K562 (cell line): Measurements from ENCODE around the gene ZNF736. TPM values are rescaled to one million over a fixed set of nuclear protein-coding genes. Genes with fewer than 3 reads are reported as not detected.

Experiments used
- CUX1 ChIP-seq: fragments of 200-800 bp; sonication (Bioruptor generic); IDR thresholded peaks from 2 replicates; pipeline ENCODE4 v1.6.1; 2016; ENCODE audit warnings: missing genetic modification characterization, missing compliant biosample characterization
- MBD1 ChIP-seq: fragments of 250-450 bp; sonication (Bioruptor Pico); IDR thresholded peaks from 2 replicates; pipeline ENCODE4 v1.8.0; 2022; ENCODE audit warnings: inconsistent platforms
- NFXL1 ChIP-seq: fragments of 450-650 bp; formaldehyde crosslinking; IDR thresholded peaks from 2 replicates; pipeline ENCODE4 v1.4.0; 2021; ENCODE audit warnings: mild to moderate bottlenecking
- NKRF ChIP-seq: fragments of 450-650 bp; IDR thresholded peaks from 2 replicates; pipeline ENCODE4 v1.6.1; 2016; ENCODE audit warnings: borderline replicate concordance
- POLR2AphosphoS5 ChIP-seq: IDR thresholded peaks from 2 replicates; pipeline ENCODE4 v1.6.1; 2011; ENCODE audit warnings: mild to moderate bottlenecking, low read depth, low read length, moderate library complexity; ENCODE audit not compliant: control insufficient read depth, insufficient read depth
- SMARCA5 ChIP-seq: fragments of 450-650 bp; IDR thresholded peaks from 2 replicates; pipeline ENCODE4 v1.6.1; 2016
- TCF7 ChIP-seq: sonication (generic); IDR thresholded peaks from 2 replicates; pipeline ENCODE4 v1.6.1; 2016; ENCODE audit warnings: antibody characterized with exemption, borderline replicate concordance
- XRCC5 ChIP-seq: fragments of 200-400 bp; formaldehyde crosslinking; IDR thresholded peaks from 2 replicates; pipeline ENCODE4 v1.6.1; 2017; ENCODE audit warnings: low read depth, mild to moderate bottlenecking, low read length
- ZNF277 ChIP-seq: fragments of 250-450 bp; sonication (Bioruptor Pico); IDR thresholded peaks from 2 replicates; pipeline ENCODE4 v1.8.0; 2022; ENCODE audit warnings: inconsistent platforms, mild to moderate bottlenecking, moderate library complexity, borderline replicate concordance
- ZNF384 ChIP-seq: IDR thresholded peaks from 2 replicates; pipeline ENCODE4 v1.6.1; 2012; ENCODE audit warnings: low read depth, low read length, improper control_type of control experiment
- polyA plus RNA-seq, 8 experiments: library from polyadenylated mRNA; depleted of rRNA in 4 of 8; stranded (reverse) in 5 of 8; unstranded in 3 of 8; fragments of >200 nt; fragmentation: Nextera tagmentation in 2 of 8; fragmentation: Illumina TruSeq in 1 of 8; extraction: Ambion mirVana in 2 of 8; extraction: Trizol in 1 of 8; gene quantifications; 2 replicates each; pipeline versions ENCODE4 v1.2.1 to v1.2.3, GENCODE V29; 2011 to 2014; ENCODE audit warnings: inconsistent platforms in 1 of 8, missing spikeins in 1 of 8
- total RNA-seq, 7 experiments: library from RNA; depleted of rRNA in 6 of 7; stranded (reverse); fragments of >200 nt in 6 of 7; fragmentation: Illumina TruSeq in 2 of 7; extraction: Trizol in 2 of 7; gene quantifications; 2 replicates each; pipeline versions ENCODE4 v1.2.1 to v1.2.3, GENCODE V29; 2011 to 2021; ENCODE audit warnings: low replicate concordance in 1 of 7
- TF ChIP-seq, protein P1 (sequence below): fragments of 250-450 bp; sonication (Bioruptor Pico); IDR thresholded peaks from 2 replicates; pipeline ENCODE4 v1.9.0; 2021; ENCODE audit warnings: mild to moderate bottlenecking, inconsistent platforms

ZNF736 gene
- total and polyA plus RNA-seq, 9 of the 15 experiments (the other 6 are each of a cell fraction or from before 2014, with no cell fraction given), result 2.7 to 15.6 (median 7.6) TPM

- TF ChIP-seq SMARCA5 (no peak), XRCC5 (no peak), NKRF (peak; percentile 46; the same call in 1 of the 2 replicates), TCF7 (no peak), ZNF277 (CRISPR knock-in tag) (no peak), NFXL1 (CRISPR knock-in tag) (no peak), CUX1 (CRISPR knock-in tag) (no peak), MBD1 (CRISPR knock-in tag) (no peak), ZNF384 (no peak), POLR2AphosphoS5 (peak; percentile 59; the same call in 1 of the 2 replicates)
- TF ChIP-seq, protein P1, sequence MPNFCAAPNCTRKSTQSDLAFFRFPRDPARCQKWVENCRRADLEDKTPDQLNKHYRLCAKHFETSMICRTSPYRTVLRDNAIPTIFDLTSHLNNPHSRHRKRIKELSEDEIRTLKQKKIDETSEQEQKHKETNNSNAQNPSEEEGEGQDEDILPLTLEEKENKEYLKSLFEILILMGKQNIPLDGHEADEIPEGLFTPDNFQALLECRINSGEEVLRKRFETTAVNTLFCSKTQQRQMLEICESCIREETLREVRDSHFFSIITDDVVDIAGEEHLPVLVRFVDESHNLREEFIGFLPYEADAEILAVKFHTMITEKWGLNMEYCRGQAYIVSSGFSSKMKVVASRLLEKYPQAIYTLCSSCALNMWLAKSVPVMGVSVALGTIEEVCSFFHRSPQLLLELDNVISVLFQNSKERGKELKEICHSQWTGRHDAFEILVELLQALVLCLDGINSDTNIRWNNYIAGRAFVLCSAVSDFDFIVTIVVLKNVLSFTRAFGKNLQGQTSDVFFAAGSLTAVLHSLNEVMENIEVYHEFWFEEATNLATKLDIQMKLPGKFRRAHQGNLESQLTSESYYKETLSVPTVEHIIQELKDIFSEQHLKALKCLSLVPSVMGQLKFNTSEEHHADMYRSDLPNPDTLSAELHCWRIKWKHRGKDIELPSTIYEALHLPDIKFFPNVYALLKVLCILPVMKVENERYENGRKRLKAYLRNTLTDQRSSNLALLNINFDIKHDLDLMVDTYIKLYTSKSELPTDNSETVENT (CRISPR knock-in tag), result no peak
These were observed at the start of gene ZNF736 (continued) for GRCh38 chr7:64313740-64314491.
